GM19467 (cell line): ENCODE results near the gene TXNRD3.
A peak's percentile ranks its signal among the peaks of the same experiment; 100 is the strongest.

ENCODE experiments used
- ATAC-seq: cut with Tn5 transposase; IDR thresholded peaks from one replicate; pipeline ENCODE4 v1.9.1; 2021; ENCODE audit warnings: mild to moderate bottlenecking, moderate library complexity; ENCODE audit not compliant: unreplicated experiment

Gene TXNRD3

DNA sequence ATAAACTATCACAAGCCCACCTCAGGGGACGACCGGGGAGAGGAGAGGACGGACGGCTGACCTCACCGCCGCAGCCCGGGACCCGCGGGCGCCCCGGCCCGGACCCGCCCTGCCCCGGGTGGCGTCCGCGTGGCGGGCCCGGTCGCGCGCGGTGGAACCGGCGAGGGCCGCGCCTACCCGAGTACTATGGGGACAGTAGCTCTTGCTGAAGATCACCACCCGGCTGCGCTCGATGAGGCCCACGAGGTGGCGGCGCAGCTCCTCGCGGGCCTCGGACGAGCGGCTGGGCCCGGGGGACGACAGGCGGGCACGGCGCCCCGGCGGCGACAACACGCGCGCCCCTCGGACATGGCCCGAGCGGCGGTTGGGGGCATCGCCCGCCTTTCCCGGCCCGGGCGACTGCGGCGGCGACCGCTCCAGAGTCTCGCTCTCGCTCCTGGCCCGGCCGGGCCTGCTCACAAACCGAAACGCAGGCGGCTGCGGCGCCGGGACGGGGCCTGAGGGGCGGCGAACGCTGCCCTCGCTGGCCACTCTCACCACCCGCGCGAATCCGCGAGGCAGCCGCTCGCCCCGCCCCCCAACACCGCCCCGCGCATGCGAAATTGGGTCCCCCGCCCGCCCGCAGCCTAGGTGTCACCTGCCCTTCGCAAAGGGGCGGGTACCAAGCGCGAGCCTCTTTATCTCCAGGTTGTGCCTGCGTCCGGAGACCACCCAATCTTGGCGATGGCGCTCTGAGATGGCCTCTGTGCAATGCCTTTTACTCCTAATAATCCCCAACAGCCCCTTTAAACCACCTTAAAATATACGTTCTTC, at the start of gene TXNRD3:
Gene TXNRD3, minus strand, starts transcription at position 554 of the 813 bp plus-strand sequence.
- no peak for ATAC-seq

DNA sequence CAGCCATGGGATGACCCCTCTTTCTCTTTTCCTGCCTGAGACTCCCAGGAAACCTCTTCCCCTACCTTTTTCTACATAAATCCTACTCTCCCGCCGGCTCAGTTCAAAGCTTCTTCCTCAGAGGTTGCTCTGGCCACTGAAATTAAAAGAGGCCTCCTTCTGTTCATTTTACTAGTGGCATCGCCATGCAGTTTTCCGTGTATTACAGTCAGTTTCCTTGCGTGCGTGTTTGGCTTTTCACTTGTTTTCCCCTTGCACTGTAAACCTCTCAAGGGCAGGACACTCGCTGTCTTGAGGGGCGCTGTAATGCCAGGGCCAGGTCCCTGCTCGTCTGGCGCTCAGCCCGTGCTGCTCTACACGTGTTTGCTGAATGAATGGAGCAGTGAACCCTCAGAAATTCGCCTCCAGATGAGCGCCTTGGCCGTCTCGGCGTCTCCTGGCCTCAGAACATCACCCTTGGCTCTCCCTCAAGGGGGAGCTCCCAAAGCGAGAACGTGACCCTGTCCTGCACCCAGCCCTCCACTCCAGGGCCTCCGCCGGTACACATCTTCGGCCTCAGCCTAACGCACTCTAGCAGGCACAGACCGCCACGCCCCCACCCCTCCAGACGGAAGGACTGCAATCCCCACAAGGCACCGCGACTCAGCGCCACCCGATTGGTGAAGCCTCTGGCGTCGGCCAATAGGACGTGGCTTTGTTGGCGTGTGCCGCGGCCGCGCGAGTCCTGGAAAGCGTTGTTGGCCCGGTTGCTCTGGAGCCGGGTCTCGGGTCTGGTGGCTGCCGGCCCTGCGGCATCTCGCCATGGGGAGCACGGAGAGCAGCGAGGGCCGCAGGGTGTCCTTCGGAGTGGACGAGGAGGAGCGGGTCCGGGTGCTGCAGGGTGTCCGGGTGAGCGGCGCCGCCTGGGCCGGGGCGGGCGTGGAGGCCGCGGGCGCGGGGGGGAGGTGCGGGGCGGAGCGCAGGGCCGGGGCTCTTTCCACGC, 48.9 kb upstream of the TXNRD3 start, which contains the start of gene CHCHD6:
Gene CHCHD6, plus strand, starts transcription at position 729 of the 982 bp plus-strand sequence. Its CDS starts 73 bp downstream, at position 802.
- ATAC-seq = peak; percentile 98

DNA sequence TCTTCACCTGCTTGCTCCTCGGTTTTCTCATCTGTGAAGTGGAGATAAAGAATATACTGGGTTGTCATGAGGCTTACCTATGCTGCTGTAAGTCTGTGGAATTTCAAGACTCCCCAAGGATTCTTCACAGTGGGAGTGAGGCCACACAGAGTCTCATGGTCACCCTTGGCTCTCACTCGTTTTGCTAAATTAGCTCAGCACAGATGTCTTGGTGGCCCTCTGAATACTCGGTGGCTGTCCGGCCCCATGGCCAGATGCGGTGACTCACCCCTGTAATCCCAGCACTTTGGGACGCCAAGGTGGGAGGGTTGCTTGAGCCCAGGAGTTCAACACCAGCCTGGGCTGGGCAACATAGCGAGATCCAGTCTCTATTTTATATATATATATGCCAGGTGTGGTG, 44.1 kb upstream of the TXNRD3 start:
- no peak for ATAC-seq

DNA sequence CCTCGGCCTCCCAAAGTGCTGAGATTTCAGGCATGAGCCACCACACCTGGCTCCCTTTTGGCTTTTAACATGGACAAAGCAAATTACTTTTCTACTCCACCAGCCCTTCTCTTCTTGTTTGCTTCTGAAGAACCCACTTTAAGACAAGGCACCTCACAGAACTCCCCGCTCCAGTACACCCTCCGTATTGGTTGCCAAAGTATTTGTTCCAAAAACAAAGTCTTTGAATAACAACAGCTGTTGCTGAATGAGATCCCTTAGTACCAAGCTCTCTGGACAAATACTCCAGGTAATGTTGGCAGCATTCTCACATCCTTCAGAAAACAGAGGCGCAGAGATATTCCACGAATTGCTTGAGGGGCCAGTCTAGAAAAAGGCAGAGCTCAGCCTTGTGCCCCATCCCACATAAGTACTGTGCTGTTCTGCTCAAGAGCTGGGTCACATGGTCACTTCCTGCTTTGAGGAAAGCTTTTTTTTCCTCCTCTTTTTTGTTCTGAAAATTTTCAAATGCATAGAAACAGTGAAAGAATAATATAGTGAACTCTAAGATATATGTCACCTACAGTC, 41.9 kb upstream of the TXNRD3 start:
- ATAC-seq = no peak

DNA sequence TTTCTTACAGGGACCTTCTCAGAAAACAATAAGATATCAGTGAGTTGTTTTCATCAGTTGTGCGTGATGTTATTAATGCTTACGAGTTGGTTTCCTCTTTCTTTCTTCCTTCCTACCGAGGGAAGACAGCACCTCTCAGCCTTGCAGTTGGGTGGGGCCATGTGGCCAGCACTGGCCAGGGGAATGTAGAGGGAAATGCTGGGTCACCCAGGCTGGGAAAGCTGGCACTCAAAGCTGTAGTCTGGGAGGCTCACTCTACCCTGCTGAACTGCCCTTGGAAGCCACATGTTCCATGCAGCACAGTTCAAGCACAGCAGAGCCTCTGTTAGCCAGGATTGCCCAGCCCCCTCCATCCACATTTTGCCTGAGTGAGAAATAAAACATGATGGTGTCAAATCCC, 39.0 kb upstream of the TXNRD3 start:
- no peak for ATAC-seq

DNA sequence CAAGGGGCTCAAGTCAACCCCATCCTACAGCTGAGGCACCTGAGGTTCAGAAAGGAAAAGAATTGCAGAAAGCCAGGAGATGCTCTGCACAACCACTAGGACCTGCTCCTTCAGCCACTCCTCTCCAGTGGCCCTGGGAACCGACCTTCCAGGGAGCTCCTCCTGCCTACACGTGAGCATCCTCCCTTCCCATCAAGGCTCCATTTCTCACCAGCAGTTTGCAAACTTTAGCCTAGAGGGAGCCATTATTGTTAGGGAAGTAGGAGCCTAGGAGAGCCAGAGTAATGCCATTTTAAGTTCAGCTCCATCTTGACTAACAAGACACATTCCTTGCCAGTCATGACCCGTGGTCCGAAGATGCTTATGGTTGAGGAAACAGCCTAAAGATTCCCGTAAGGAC, 37.9 kb upstream of the TXNRD3 start:
- ATAC-seq = no peak

DNA sequence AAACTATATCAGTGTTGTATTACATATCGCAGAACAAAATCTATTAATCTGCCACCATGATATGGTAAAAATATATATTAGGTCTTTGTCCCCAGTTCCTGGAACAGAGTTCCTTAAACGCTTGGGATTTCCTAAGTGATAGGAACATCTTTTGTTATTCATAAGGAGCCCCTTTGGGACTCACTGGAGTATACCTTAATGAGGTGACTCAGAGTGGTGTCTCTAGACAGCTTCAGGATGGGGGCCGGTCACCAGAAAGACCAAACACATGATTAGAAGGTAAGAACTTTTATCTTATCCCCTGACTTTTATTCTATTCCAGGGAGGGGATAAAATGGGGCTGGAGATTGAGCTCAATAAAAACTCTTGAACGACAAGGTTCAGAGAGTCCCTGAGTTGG, 36.8 kb upstream of the TXNRD3 start:
- no peak for ATAC-seq

DNA sequence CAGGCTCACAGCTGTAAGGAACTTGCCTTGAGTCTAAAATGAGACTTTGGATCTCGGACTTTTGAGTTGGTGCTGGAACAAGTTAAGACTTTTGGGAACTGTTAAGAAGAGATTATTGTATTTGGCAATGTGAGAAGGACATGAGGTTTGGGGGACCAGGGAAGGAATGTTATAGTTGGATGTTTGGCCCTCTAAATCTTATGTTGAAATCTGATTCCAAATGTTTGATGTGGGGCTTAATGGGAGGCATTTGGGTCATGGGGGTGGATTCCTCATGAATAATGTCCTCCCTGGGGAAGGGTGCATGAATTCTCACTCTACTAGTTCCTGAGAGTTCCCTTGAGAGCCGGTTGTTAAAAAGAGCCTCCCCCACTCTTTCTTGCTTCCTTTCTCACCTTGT, 30.6 kb upstream of the TXNRD3 start:
- ATAC-seq = no peak

DNA sequence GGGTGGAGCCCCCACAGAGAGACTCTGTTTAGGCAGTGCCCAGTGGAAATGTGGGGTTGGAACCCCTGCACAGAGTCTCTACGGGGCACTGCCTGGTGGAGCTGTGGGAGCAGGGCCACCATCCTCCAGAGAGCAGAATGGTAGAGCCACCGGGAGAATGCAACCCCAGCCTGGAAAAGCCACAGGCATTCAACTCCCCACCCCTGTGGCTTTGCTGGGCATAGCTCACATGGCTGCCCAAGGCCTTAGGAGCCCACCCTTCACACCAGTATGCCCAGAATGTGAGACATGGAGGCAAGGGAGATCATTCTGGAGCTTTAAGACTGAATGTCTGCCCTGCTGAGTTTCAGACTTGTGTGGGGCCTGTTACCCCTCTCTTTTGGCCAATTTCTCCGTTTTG, 30.1 kb upstream of the TXNRD3 start:
- ATAC-seq = no peak

DNA sequence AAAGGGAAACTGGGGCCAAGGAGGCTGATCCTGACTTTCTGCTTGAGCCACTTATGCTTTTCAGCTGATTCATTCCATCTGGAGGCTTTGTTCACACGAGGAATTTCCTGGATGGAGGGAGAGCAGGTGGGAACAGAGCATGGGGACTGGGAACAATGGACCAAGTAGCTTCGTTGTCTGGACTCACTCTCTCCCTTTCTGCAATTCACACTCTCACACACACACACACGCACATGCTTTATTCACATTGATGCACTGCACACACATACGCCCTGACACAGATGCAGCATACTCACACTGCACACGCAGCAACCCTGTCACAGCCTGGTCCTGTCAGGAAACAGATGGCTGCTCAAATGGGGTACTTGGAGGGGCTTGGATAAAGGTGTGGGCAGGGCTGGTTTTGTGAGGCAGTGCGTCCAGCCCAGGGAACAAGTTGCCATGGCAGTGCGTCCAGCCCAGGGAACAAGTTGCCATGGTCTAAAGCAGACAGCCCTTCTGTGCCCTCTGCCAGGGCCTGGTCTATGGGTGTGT, 29.4 kb upstream of the TXNRD3 start:
- no peak for ATAC-seq

DNA sequence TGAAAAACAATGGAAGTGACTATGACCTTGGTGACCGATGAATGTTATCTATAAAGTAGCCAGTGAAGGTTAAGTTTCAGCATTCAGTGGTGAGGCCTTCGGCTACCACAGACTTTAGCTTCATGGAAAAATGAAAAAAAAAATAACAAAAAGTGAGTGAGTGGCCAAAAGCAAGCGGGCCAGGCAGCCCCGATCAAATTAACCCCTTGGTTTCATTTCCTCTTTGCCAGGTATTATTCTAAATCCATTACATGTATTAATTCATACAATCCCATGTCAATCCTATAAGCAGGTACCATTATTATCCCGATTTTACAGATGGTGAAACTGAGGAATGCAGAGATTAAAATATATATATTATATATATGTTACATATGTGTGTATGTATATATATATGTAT, 28.1 kb upstream of the TXNRD3 start:
- no peak for ATAC-seq

DNA sequence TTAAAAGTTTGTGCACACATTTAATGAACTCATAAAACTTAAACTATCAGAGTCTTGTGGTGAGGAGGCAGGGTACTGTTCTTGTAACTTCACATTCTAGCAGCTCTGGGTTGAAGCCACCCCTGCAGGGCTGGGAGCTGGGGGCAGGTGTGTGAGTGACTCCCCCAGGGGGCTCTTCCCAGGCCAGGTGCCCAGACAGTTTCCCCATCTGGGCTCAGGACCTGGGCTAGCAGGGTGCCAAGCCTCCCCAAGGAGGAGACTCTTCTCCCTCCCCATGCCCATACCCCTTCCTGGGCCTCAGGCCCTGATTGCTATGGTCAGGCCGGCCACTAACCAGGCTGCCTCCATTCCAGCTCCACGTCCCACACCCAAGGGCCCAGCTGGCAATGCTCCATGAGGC, 27.1 kb upstream of the TXNRD3 start:
- no peak for ATAC-seq

DNA sequence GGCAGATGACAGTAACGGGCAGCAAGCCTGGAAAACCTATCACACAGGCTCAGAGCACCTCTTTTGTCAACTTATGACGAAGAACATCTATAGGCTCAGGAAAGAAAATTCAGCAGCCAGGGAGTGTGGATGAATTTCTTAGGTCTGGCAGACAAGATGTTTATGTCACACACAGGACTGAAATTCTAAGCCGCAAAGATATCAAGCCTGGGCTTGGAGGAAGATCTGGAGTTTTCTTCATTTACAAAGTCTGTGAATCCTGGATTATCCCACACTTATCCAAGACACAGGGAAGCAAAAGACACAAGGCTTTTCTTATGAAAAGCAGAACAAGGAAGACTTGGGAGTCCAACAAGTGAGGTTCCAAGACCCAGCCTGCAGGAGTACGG, 25.7 kb upstream of the TXNRD3 start:
- ATAC-seq = no peak

DNA sequence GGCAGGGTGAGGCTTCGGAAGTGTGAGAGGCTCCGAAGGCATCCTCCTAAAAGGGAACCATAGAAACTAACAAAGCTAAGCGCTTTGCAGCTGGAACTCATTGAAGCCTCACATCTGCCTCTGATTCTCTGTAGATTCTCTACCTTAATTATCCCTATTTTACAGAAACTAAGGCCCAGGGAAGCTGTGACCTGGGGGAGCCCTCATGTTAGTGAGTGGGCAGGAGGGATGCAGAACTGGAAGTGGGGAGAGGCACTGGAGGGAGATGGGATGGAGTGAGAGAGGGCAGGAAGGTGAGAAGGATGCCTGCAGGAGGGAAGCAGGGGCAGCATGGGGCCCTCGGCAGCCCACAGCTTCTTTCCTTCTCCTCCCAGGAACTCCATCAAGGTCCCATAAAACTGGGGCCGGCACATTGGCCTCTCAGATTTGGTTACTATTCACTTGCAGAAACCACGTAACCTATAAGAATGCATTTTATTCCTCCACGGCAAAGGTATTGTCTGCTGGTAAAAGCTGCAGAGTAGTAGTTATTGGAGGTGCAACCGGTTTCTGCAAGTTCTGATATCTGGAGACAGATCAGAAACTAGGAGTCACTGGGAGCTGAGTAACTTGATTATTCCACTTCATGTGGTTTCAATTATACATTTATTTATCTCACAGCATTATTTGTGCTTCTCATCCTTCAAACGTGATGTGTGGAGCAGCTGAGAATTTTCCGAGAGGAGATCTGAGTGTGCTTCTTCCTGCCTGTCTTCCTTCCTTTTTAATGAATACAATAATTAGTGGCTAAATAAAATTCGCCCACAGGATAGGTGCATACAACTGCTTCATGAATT, 25.1 kb upstream of the TXNRD3 start:
- ATAC-seq = no peak

DNA sequence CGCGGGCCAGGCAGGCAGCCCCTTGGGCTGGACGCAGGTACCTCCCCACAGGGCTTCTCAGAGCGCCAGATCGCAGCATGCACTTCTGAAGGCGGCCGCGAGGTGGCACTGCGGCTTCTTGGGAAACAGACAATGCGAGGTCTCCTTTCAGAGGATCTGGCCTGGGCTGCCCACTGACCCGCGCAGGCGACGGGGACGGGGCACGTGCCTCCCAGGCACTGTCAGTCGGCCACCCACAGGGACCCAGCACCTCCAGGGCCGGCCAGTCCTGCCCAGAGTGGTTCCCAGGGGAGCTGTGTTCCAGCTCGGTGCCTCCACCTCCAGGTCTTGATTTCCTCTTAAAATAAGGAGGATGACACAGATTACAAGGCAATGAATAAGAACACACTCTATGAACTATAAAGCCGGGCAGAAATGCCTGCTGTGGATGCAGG, 24.4 kb upstream of the TXNRD3 start:
- ATAC-seq = no peak

DNA sequence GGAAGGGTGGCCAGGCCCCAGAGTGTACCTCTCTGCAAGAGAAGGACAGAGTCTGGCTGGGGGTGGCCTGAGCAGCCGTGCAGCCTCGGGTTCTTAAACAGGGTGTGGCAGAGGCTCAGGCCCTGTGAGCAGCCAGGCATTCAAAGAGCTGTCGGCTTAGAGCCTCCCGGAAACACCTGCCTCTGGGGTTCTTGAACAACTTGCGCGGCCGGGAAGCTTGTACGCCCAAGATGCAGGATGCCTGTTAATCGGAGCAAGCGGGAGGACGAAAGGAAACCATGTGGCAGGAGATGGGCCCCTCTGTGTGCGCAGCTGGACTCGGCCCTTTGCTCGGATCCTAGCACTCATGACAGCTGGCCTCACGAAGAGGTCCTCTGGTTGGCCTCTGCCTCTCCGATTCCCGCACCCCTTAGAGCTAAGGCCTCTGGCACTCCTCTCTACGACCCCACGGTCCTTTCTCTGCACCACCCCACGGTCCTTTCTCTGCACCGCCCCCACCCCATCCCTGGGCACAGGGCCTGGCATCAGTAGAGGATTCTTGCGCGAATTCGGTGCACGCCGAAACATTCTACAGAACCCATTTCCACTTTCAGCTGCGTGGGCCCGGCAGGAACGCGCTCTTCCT, 23.9 kb upstream of the TXNRD3 start:
- no peak for ATAC-seq

DNA sequence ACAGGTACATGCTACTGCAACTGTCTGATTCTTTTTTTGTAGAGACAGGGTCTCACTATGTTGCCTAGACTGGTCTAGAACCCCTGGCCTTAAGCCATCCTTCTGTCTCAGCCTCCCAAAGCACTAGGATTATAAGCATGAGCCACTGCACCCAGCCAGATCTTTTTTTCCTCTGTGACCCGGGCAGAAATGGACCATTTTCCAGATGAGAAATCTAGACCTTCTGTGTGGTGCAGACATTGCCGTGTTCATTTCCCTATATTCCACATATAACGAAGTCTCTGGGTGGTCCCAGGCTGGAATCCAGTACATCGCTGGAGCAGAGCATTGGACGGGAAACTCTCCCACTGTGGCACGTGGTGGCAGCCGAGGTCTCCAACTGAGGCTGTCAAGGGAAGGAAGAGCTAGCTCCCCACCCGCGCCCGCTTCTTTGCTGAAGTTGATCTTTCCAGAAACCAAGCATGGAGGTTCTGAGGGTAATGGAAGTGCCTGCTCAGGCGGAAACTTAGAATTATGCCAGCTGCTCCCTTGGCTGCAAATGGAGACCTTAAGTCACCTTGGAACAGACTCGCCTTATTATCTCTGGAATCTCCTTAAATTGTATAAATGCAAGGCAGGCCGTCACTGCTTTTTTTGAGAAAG, 23.1 kb upstream of the TXNRD3 start:
- ATAC-seq = no peak

DNA sequence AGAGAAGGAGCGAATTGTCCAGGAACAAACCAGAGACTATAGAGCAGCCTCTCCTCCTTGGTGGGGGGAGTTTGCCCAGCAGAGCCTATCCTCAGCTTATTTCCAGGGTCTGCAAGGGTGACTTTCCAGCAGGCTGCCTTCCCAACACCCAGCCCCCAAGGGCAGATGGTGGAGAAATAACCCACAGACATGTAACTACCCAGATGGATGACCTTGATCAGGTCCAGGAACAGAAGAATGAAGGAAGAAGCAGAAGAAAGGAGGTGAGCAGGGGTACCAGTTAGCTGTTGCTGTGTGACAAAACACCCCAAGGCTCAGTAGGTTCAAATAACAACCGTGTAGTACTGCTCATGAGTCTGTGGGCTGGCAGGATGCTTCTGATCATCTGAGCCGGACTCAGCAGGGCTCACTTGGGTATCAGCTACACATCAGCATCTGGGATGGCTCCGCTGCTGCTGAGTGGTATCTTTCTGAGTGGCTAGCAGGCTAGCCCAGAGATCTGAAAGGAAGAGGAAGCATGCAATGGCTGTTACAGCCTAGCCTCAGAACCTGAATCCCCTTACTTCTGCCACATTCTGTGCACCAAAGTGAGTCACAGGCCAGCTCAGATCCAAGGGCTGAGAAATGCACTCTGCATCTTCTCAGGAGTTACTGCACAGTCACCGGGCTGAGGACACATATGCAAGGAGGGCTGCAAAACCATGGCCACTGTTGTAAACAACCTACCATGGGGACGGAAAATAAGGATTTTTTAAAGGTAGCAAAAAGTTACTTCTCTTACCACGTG, 22.2 kb upstream of the TXNRD3 start:
- no peak for ATAC-seq

DNA sequence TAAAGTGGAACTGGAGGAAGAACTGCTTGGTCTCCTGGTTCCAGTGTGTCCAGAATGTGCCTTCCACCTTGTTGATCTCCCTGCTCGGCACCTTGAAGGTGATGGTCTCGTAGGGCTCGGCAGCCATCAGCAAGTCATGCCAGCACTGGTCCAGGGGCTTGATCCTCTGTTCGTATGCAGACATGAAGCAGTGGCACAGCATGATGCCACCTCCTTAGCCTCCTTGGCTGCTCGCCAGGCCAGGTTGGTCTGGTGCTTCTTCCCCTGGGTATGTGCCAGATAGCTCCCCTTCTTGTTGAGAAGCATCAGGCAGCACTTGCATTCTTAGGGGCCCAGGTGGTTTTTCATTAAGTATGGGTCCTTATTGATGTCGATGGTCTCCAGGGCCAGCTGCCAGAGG, 17.8 kb upstream of the TXNRD3 start:
- ATAC-seq = no peak
